Esophagus muscularis mucosa (tissue), 4 donors: ENCODE data around the gene OR10T2.
"Not testable (repeated sequence)": the region's sequence is repeated elsewhere in the genome, so short reads cannot be mapped to it uniquely, and the experiment has no call there.

Source experiments
- CTCF ChIP-seq, 3 experiments: fragments of 200-600 bp in 2 of 3; fragments of 450-650 bp in 1 of 3; sonication (generic) in 2 of 3; IDR thresholded peaks; one replicate each; pipeline ENCODE4 v1.5.1; 2017 to 2019; ENCODE audit warnings: antibody characterized with exemption in 3 of 3, mild to moderate bottlenecking in 2 of 3, moderate library complexity in 1 of 3
- EP300 ChIP-seq: sonication (generic); formaldehyde crosslinking; IDR thresholded peaks from one replicate; pipeline ENCODE4 v1.6.1; 2017; ENCODE audit warnings: antibody characterized with exemption
- POLR2A ChIP-seq: fragments of 450-650 bp; IDR thresholded peaks from one replicate; pipeline ENCODE4 v1.6.1; 2017; ENCODE audit warnings: antibody characterized with exemption, moderate library complexity, mild to moderate bottlenecking, low read depth

- not testable (repeated sequence) for TF ChIP-seq CTCF (IDR thresholded peaks at IDR 0.05); POLR2A; EP300
Observed at GRCh38 chr1:158374101-158374500, 25.2 kb downstream of the OR10T2 start.
